HTR-8/SVneo (cell line): ENCODE measurements around the gene KCNG2.

ENCODE experiments used
- DNase-seq: peaks from one replicate; pipeline ENCODE4 v3.0.0; 2011; ENCODE audit warnings: low spot score, mixed read lengths; ENCODE audit not compliant: insufficient read length
- FAIRE-seq: peaks from 2 replicates; lab custom pipeline; 2011; peaks lifted over from hg19 to GRCh38; lab: Jason Lieb, UNC

KCNG2 gene

GRCh38 chr18:79932907-79933306, 135.2 kb downstream of the KCNG2 start:
- no peak for FAIRE-seq

GRCh38 chr18:79933765-79934164, 136.0 kb downstream of the KCNG2 start:
- DNase-seq: no peak
- FAIRE-seq: no peak

More at GRCh38 chr18:79932907-79933306, 135.2 kb downstream of the KCNG2 start:
- DNase-seq: no peak

- FAIRE-seq (no peak), DNase-seq (no peak)
These were observed 136.8 kb downstream of the KCNG2 start for GRCh38 chr18:79934311-79935097.

GRCh38 chr18:79935098-79935480, 137.4 kb downstream of the KCNG2 start:
- FAIRE-seq: no peak
- DNase-seq: no peak

GRCh38 chr18:79935499-79935898, 137.8 kb downstream of the KCNG2 start:
- DNase-seq: no peak
- no peak for FAIRE-seq

- DNase-seq (no peak), FAIRE-seq (no peak)
These were observed 138.2 kb downstream of the KCNG2 start for GRCh38 chr18:79935925-79936324.

GRCh38 chr18:79936641-79937040, 138.9 kb downstream of the KCNG2 start:
- FAIRE-seq: no peak
- DNase-seq: no peak

- no peak for FAIRE-seq
- DNase-seq: no peak
These were observed 139.5 kb downstream of the KCNG2 start for GRCh38 chr18:79937103-79937860.

- FAIRE-seq (no peak), DNase-seq (no peak)
These were observed 140.5 kb downstream of the KCNG2 start for GRCh38 chr18:79938196-79938595.

GRCh38 chr18:79939096-79939495, 141.4 kb downstream of the KCNG2 start:
- FAIRE-seq (no peak), DNase-seq (no peak)

- DNase-seq (no peak), FAIRE-seq (no peak)
These were observed 142.5 kb downstream of the KCNG2 start for GRCh38 chr18:79940126-79940813.

GRCh38 chr18:79940814-79941472, 143.2 kb downstream of the KCNG2 start:
- DNase-seq (no peak), FAIRE-seq (no peak)

- no peak for FAIRE-seq
- DNase-seq: no peak
These were observed 143.9 kb downstream of the KCNG2 start for GRCh38 chr18:79941473-79942119.

- DNase-seq (no peak), FAIRE-seq (no peak)
These were observed 144.5 kb downstream of the KCNG2 start for GRCh38 chr18:79942211-79942610.

- FAIRE-seq: no peak
- no peak for DNase-seq
These were observed 145.3 kb downstream of the KCNG2 start for GRCh38 chr18:79942786-79943607.

GRCh38 chr18:79943608-79944125, 145.9 kb downstream of the KCNG2 start:
- no peak for FAIRE-seq
- DNase-seq: no peak

GRCh38 chr18:79944126-79944731, 146.5 kb downstream of the KCNG2 start:
- DNase-seq (no peak), FAIRE-seq (no peak)

- FAIRE-seq (no peak), DNase-seq (no peak)
These were observed 147.0 kb downstream of the KCNG2 start for GRCh38 chr18:79944746-79945117.
